Measurements from ENCODE around the gene FGD3.

DNA sequence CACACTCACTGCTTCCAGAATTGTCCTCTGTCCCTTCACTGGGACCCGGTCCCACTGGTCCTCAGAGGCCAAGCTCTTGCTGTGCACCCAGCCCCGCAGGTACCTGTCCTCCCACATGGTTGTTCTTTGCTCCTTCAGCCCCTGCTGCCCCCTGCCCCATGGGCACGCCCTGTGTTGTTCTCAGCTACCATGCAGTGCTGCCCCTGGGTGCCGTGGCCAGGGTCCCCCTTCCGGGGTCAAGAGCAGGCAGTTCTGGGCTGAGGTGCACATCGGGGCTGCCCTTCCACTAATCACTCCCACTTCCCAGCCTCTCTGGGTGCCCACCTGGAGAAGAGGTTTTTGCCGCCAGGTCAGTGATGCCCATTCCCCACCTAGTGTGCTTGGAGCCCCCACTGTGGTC, 79.3 kb downstream of the FGD3 start:
- TF ChIP-seq CTCF (IDR thresholded peaks at IDR 0.05; ENCODE audit: poor library complexity) = no peak
- no peak for TF ChIP-seq EZH2 (IDR thresholded peaks at IDR 0.05; ENCODE audit: borderline replicate concordance)
- TF ChIP-seq EZH2phosphoT487 (IDR thresholded peaks at IDR 0.05; ENCODE audit: low read depth, severe bottlenecking, unreplicated experiment) = no peak
